GM21381 (cell line): ENCODE measurements around the gene PLCL1.
"Not testable (repeated sequence)": the region's sequence is repeated elsewhere in the genome, so short reads cannot be mapped to it uniquely, and the experiment has no call there.

Source experiments
- ATAC-seq: cut with Tn5 transposase; IDR thresholded peaks from one replicate; pipeline ENCODE4 v1.9.1; 2021; ENCODE audit warnings: mild to moderate bottlenecking, moderate library complexity; ENCODE audit not compliant: unreplicated experiment

PLCL1 gene

DNA sequence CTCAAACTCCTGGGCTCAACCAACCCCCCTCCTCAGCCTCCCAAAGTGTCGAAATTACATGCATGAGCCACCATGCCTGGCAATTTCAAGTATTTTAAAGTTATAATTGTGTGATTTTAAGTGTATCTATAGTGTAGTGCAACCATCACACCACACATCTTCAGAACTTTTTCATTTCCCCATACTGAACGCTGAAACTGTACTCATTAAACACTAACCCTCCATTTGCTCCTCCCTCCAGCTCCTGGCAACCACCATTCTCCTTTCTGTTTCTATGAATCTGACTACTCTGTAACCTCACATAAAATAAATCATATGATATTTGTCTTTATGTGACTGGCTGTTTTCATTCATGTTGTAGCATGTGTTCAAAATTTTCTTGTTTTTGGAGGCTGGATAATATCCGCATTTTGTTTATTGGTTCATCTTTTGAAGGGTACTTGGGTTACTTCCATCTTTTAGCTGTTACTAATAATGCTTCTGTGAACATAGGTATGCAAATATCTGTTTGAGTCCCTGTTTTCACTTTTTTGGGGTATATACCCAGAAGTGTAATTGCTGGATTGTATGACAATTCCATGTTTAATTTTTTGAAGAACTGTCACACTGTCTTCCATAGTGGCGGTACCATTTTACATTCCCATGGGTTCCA lies 188.2 kb downstream of the PLCL1 start:
- peak; percentile 69 for ATAC-seq

DNA sequence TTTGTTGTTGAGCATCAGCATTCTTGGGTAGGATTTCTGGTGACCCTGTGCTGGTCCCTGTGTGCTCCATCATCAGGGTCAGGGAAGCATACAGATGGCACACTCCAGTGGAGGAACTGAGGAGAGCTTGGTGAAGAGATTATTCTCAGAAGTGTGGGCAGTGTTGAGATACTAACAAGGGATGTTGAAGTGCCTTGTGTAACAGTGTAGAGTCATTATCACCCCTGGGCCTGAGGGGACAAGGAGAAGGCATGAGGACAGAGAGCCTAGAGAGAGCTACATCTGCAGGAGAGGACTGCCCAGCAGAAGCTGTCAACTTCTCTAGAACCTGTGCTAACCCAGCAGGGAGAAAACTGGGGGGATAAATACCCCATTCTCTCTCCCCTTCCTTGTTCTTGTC lies 189.0 kb downstream of the PLCL1 start:
- no peak for ATAC-seq

- no peak for ATAC-seq
Observed at GRCh38 chr2:197993830-197994229, 189.4 kb downstream of the PLCL1 start.

DNA sequence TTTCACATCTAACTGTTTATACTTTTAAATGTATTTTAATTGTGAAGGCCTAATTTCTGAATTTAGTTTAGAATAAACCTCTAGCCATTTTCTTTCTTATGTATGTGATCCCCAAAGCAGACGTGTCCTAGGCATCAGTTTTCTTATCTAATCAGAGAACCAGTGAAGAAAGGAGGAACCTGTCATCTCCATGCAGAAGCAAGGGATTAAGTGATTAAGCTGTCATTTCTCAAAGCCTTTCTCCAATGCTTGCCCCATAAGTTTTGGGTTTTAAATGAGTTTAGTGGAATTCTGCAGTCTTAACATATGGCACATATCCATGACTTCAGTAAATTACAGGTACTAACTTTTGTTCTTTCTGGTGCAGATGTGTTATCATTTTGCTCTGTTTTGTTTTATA lies 190.4 kb downstream of the PLCL1 start:
- ATAC-seq, result no peak

GRCh38 chr2:197996583-197996982 lies 192.2 kb downstream of the PLCL1 start:
- ATAC-seq, result no peak

DNA sequence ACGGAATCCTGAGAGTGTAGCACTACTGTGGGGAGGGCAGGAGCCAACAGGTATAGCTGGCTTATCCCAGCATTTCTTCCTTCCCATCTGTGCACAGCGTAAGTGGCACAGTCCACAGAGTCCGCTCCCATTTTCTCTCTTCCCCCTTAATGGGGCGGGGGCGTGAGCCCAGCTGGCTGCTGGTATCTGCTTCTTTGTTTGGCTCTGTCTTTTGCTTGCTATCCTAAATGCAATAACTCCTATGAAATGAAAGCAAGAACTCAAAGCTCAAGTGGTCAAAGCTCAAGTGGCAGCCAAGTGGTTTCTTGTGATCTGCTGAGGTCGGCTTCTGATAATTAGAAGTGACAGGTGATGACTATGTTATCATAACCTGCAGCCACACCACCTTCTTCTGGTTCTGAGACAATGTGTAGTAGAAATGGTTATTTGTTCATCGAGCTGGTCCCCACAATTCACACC lies 192.7 kb downstream of the PLCL1 start:
- ATAC-seq, result no peak

GRCh38 chr2:197998702-197999101 lies 194.3 kb downstream of the PLCL1 start:
- no peak for ATAC-seq

DNA sequence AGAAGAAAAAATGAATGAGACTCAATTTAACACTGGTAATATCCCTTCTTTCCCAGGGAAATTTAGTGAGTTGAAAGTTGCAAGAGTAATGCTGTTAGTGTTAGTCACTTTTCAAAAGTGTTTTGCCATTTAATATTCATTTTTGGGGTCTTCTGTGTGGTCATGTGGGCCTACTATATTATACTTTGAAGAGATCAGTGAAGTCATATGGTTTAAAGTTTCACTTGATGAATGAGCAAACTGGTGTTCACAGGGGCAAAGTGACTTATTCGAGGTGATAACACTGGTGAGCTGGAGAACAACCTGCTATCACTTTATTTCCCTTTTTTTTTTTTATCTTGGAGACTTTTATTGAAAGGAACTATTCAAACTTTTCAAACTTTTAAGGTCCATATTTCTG lies 196.0 kb downstream of the PLCL1 start:
- no peak for ATAC-seq

- ATAC-seq, result no peak
Observed at GRCh38 chr2:198004173-198004572, 199.8 kb downstream of the PLCL1 start.

DNA sequence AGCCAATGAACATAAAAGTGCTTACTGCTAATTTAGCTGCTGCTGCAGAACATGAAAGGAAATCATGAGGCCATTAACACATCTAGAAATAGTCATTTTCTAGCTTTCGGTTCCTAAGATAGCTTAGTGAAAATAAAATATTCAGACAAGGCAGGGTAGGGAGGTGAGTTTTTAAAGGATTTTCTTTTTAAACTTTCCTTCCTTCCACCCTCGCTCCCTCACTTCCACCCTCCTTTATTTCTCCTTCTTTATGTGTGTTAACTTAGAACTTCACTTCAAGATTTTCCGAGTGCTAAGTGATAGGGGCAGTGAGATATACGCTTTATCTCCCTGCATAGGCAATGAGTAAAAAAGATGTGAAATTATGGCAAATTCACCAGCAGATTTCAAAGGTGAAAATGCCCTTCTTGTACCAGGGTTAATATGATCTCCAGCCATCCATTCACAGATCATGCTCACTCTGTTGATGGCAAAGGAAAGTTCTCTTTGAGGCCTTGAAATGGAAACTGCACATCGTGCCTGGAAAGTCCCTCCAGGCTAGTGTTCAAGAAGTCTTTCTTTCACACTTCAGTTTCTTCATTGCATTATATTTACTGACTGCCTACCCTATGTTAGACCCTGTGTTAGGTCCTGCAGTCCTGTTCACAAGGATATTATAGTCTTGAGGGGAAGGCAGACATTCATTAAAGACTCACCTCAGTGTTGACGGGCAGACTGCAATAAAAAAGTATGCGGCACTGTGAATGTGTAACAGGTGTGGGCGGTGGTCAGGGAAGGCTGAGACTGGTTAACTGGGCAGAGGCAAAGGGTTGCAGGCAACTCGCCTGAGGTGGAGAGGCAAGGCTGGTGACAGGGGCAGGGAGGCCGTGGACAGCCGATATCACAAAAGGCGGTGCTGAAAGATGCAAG lies 200.8 kb downstream of the PLCL1 start:
- peak; percentile 80 for ATAC-seq

DNA sequence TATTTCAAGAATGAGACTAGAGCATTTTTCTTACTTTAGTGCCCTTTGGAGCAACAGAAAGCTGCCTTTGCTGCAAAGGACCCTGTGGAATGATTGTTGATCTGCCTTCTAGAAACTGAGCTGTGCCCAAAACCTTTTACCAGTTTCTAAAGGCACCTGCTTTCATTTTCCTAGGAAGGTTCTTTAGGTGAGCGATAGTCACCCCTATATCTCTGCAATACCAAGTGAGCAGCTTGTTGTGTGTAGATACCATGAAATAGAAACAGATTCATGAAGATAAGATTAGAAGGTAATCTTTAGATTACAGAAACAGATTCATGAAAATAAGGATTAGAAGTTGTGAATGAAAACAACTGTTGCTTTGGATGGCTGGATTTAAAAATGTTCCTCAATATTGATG lies 202.3 kb downstream of the PLCL1 start:
- no peak for ATAC-seq

- no peak for ATAC-seq
Observed at GRCh38 chr2:198008230-198008629, 203.8 kb downstream of the PLCL1 start.

DNA sequence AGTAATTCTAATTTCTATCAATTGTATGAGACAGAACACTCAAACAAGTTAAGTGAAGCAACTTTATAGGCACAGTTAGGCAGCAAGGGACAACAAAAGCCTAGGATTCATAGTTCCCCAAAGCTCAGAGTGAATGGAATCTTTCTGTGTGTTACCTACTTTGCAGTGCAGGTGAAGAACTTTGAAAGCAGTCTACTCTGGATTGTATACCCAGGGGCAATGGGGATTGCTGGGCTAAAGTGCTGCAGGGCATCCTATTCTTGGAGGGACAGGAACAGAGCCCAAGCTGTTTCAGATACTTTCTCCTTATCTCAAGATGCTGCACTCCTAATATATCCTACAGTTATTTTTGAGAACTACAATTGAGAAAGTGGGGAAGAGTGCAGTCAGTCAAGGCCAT lies 207.6 kb downstream of the PLCL1 start:
- ATAC-seq, result no peak

DNA sequence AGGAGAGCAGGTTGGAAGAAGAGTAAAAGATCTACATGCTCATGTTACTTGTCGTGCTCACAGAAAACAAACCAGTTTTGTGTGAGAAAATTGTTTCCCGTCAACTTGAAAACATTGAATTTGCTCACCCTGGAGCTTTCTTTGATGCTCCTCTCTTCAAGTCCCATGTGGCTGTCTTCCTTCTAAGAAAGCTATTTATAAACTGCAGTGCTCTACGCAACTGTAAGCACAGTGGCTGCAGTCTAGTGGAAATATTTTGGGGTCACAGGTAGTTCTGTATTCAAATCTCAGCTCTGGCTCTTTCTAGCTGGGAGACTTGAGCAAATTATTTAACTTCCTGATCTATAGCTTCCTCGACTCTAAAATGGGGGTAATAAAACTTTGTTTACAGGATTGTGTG lies 211.8 kb downstream of the PLCL1 start:
- ATAC-seq, result no peak

DNA sequence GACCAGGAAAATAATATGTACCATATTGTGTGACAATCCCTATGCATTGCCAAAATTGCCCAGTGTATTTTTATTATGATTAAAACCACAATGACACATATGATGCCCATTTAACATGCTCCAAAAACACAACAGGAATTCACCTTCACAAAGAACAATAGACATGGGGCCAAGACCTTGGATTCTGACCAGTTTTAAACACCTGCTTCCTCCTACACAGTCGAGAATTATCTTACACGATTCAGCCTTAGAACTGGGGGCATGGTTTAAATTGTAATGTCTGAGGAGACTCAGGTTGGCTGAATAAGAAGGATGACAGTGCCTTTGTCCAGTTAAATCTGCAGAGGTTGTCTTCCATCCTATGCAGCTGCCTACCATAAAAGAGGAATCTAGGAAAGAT lies 212.7 kb downstream of the PLCL1 start:
- ATAC-seq, result no peak

- no peak for ATAC-seq
Observed at GRCh38 chr2:198028955-198029354, 224.6 kb downstream of the PLCL1 start.

DNA sequence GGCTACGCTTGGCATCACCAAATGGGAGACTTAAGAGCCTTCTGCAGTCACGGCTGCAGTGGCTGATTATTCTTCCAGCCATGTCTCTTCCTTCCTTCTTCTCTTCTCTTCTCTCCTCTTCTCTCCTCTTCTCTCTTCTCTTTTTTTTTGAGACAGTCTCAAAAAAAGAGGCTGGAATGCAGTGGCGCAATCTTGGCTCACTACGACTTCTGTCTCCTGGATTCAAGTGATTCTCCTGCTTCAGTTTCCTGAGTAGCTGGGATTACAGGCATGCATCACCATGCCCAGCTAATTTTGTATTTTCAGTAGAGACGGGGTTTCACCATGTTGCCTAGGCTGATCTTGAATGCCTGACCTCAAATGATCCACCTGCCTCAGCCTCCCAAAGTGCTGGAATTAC lies 225.2 kb downstream of the PLCL1 start:
- ATAC-seq, result not testable (repeated sequence)

DNA sequence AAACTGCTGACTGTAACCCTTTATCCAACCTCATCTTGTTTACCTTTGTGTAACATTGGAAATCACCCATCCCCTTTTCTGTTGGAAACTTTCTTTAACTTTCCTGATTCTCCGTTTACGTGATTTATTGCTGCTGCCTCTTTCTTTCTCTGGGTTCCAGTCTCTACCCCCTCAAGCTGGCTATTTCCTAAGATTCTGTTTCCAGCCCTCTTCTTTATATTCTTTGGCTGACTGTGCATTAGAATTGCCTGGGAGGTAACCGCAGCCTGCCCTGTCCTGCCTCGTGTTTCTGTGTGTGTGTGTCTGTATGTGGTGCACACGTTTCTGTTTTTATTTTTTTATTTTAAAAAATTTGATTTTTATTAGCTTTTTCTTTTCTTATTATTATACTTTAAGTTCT lies 229.2 kb downstream of the PLCL1 start:
- ATAC-seq, result no peak

DNA sequence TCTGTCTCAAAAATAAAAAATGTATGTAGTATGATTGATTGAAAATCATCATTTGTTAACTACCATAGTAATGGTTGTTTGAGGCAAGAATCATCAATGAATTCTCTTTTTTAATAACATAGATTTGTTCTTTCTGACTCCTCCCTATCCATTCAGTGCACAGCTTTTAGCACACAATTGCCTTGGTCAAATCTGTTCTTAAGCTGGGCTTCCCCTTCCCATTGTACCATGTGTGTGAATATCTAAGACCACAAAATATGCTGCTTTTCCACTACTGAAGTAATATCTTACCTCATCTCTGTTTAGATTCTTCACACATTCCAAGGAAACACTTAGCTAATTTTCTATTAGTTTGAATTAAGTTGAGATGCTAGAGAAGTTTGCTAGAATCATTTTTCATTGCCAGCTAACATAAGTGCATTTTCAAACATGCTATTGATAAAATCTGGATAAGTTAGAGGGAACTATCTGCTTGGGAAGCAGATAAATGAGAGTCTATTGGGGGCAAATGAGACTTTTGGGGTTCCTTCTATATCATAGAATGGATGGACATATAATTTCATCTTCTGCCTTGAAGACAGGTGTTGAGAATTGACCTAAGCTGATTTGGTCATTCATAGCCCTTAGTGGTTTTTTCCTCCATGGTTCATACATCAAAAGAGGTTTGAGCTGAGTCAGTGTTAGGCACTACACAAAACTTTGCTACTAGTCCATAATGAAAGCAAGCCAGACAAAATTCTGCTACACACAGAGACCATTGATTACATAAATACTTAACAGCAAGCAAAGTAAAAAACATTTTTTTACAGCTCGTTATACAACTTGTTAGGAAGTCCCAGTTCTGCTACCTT lies 231.9 kb downstream of the PLCL1 start:
- peak; percentile 52 for ATAC-seq

DNA sequence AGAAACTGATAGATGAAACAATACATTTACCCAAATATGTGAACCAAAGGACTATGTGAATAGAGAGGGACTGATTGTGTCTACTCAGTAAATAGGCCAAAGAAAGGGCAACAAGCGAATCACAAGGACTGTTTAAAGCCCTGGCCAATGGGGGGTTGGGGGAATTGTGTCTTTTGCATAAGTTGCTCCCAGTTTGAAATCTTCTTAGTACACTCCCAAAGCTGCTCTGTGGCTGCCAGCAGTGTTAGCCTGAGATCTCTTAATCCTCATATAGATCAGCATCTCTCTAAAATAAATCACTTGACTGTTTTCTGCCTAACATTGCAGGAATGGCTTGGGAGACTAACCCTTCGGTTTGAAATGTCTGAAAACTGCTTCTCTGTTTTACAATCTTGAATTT lies 236.4 kb downstream of the PLCL1 start:
- ATAC-seq, result no peak

DNA sequence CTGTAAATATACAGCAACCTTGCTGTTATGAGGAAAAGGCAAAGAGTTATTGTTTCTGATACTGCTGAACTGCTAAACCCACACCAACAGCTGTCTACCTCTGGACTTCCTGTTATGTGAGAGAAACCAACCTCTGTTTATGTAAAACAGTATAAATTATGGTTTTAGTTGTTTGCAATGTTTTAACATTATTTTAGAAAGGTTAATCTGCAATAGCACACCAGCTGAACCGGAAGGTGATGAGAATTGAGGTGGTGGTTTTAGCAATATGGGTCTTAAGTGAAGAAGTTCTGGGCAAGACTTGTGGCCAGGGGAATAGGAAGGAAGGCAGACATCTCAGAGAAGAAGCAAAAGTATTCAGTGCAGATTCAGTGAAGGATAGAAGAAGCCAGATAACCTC lies 237.8 kb downstream of the PLCL1 start:
- peak; percentile 69 for ATAC-seq
